ENCODE measurements around the gene PHF10. TPM values are rescaled to one million over a fixed set of nuclear protein-coding genes. Genes with fewer than 3 reads are reported as not detected.
A peak's percentile ranks its signal among the peaks of the same experiment; 100 is the strongest.
"Not testable (repeated sequence)": the region's sequence is repeated elsewhere in the genome, so short reads cannot be mapped to it uniquely, and the experiment has no call there.

PHF10 gene
- 19.3 and 26.6 TPM in 2 replicates for total RNA-seq (2014; rRNA removed; shearing (Covaris generic))

- peak; percentile 25 for DNase-seq (ENCODE audit: low read depth)
These were observed at the start of gene PHF10 for GRCh38 chr6:169724494-169725124. PHF10 (minus strand) TSS chr6:169724500; CDS start chr6:169723931, 569 bp downstream.

DNA sequence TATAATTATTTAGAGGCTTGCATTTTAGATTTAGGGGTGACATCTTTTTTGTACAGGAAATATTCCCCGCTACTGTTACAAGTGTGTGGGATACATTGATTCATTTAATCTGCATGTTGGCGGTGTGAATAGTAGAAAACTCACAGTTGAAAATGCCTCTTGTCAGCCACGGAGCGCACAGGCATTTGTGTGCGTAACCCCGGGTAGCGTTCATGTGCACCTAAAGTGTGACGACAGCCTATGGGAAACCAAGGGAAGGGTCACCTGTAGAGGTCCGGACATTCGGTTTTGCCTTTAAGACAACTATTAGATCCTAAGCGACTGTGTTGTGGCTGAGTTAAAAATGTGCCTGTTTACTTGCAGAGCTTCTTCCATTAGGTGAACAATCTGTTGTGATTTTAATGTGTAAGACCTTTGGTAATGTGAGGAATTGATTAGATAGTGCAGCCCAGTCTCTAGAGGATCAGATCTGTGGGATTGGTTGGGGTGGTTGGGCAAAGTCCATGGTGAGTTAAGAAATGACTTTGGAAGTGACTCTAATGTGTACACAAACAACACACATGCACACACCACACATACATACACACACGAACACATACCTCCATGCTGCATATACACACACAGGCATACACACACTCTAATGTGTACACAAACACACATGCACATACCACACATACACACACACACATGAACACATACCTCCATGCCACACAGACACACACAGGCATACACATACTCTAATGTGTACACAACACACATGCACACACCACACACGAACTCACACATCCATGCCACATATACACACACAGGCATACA is 42.8 kb upstream of the PHF10 start:
- no peak for DNase-seq (ENCODE audit: low read depth)

GRCh38 chr6:169766232-169766631 is 41.9 kb upstream of the PHF10 start:
- no peak for DNase-seq (ENCODE audit: low read depth)

DNA sequence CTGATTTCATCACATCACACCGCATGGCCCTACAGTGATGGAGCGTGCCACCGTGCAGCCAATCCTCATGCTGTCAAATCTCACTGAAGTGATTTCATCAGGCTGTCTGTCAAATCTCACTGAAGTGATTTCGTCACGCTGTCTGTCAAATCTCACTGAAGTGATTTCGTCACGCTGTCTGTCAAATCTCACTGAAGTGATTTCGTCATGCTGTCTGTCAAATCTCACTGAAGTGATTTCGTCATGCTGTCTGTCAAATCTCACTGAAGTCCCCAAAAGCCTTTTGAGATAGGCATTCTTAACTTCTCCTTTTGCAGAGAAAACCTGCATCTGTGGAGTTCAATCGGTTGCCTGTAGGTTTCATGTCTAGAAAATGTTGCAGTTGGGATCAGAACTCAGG is 41.5 kb upstream of the PHF10 start:
- not testable (repeated sequence) for DNase-seq (ENCODE audit: low read depth)

DNA sequence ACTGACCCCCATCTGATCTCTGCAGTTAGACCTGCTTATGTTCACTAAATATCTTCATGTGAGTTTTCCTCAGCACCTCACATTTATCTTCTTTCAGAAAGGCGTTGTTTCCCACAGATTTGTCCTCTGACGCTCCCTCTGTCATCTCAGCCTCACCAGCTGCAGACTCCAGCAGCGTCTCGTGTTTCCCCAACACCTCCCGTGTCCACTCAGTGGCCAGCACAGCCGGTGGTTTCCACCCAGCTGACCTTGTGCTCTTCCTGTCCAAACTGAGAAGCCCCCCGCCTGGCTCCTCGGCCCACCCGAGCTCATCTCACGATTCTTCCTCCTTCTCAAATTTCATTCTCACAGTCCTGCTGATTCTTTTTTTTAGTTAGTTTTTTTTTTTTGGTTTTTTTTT is 39.6 kb upstream of the PHF10 start:
- DNase-seq (ENCODE audit: low read depth), result no peak

- DNase-seq (ENCODE audit: low read depth), result no peak
These were observed 39.0 kb upstream of the PHF10 start for GRCh38 chr6:169763308-169763707.

DNA sequence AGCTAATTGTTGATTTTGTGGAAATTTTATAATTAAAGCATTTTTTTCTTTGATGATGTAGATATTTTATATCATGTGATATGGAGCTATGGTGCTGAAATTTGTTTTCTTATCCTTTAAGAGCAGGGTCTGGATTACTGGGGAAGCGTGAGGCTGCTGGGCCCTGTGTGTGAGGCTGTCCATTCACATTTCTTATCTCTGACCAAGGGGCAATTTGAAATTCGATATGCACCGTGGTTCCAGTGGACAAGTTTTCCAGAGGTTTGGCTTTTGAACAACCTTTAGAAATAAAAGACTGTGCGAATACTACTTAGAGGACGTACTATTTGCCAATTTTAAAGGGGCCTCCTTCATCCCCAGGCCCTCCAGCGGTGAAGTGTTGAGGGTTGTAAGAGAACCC is 30.9 kb upstream of the PHF10 start:
- no peak for DNase-seq (ENCODE audit: low read depth)

- DNase-seq (ENCODE audit: low read depth), result no peak
These were observed 27.8 kb upstream of the PHF10 start for GRCh38 chr6:169752074-169752623.

GRCh38 chr6:169751242-169752073 is 27.2 kb upstream of the PHF10 start, which contains the start of the genes DYNLT2 and ERMARD:
DYNLT2 (minus strand) TSS chr6:169751572; CDS start chr6:169751458, 114 bp downstream.
ERMARD (plus strand) TSS chr6:169751622; CDS start chr6:169751658, 36 bp downstream.
- DNase-seq (ENCODE audit: low read depth), result peak; percentile 91

- DNase-seq (ENCODE audit: low read depth), result no peak
These were observed 22.3 kb upstream of the PHF10 start for GRCh38 chr6:169746556-169746955.

GRCh38 chr6:169745405-169745804 is 21.1 kb upstream of the PHF10 start:
- no peak for DNase-seq (ENCODE audit: low read depth)

DNA sequence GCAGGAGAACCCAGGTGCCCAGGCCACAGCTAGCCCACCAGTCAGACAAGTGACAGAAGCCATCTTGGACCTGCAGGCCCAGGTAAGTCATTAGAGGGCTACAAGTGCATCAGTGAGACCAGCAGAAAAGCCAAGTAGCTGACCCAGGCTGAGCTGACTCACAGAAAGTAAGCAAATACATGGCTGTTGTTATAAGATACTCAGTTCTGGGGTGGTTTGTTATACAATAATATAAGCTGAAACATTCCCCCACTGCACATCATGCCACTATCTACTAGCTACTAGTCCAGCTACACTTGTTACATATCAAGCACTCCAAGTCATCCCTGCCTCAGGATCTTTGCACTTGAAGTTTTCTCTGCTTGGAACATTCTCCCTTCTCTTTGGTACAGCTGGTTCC is 17.0 kb upstream of the PHF10 start:
- DNase-seq (ENCODE audit: low read depth), result no peak

DNA sequence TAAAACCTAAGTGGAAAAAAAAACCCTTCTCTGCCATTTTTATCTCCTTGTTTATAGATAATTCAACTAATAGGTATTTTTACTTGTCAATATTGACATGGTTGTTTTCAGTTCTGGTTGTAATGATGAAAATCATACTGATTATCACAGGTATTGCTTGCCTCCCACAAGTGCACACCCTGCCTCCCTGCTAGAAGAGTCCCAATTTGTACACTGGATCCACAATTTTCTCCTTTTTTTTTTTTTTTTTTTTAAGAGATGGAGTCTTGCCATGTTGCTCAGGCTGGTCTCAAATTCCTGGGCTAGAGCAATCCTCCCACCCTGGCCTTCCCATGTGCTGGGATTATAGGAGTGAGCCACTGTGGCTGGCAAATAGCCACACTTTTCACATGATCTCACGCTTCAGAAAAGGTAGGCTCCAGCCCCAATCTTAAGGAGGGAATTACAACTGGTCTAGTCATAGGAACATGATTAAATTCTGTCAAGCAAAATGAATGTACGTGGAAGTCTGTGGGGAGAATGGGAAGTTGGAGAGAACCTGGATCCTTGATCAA is 14.8 kb upstream of the PHF10 start:
- DNase-seq (ENCODE audit: low read depth), result no peak

DNA sequence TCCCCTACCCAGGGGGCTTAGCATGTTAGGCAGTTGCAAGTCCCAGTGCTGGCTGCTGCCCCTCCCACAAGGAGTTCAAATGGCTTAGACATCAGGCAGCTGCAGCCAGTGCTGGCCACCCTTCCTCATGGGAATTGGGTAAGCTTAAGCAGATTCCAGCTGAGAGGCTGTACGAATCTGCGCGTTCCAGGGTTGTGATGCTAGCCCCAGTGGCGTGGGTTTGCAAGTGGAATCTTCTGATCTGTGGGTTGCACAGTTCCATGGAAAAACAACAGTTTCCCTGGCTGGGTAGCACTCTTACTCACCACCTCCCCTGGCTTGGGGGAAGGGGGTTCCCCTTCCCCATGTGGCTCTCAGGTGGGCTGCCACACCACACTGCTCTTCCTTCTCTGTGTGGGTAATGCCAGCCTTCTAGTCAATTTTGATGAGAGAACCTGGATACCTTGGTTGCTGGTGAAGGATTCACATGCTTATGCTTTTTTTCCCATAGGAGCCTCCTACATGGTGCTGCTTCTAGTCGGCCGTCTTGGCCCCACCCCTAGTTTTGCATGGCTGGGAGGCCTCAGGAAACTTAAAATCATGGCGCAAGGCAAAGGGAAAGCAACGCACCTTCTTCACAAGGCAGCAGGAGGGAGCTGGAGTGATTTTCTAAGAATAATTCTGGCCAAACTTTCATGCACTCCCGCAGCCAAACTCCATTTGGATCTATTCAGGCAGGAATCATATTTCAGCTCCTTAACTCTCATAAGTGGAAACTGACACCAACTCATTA is 14.1 kb upstream of the PHF10 start:
- DNase-seq (ENCODE audit: low read depth), result no peak

GRCh38 chr6:169729961-169730360 is 5.7 kb upstream of the PHF10 start:
- DNase-seq (ENCODE audit: low read depth), result no peak

DNA sequence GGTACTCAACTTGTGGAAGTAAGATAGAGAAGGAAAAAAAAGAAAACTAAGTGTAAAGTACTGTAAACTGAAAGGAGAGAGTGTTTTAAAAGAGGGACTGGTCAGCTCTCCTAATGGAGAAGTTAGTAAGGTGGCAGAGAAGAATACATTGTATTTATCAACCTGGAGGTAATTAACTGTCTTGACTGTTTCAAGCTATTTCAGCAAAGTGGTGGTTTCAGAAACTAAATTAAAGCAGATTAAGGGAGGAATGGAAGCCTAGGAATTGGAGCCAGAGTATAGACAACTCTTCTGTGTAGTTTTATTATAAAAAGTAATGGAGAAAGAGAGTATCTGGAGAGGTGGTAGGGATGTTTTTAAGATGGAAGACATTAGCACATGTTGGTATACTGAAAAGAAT is 2.7 kb upstream of the PHF10 start:
- DNase-seq (ENCODE audit: low read depth), result no peak

DNA sequence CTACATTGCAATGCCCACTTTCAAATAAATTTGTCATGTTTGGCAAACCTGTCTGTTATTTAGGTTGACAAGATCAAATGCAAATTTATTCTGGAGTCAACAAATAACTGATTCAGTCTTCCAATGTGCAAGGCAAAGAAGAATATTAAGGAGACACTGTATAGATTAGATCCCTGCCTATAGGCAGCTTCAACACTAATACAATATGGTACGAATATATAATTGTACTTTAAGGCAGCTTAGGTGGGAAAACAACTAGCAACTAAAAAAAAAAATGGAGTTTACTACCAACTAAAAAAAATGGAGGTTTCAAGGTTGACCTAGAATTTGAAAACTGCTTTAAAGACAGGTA is 1.7 kb upstream of the PHF10 start:
- no peak for DNase-seq (ENCODE audit: low read depth)

- DNase-seq (ENCODE audit: low read depth), result peak; percentile 42
These were observed 1.1 kb upstream of the PHF10 start for GRCh38 chr6:169725125-169726048.

GRCh38 chr6:169723991-169724493 is 258 bp downstream of the PHF10 start:
- peak; percentile 35 for DNase-seq (ENCODE audit: low read depth)

All from RPMI7951 (cell line).